Lower leg skin (tissue), 4 donors: Measurements from ENCODE around the gene TBCEL. TPM values are rescaled to one million over a fixed set of nuclear protein-coding genes. Genes with fewer than 3 reads are reported as not detected.
A peak's percentile ranks its signal among the peaks of the same experiment; 100 is the strongest.
"Not testable (repeated sequence)": the region's sequence is repeated elsewhere in the genome, so short reads cannot be mapped to it uniquely, and the experiment has no call there.

Source experiments
- DNase-seq, 2 donors: peaks; one replicate each; pipeline ENCODE4 v3.0.0-alpha.2; 2019; ENCODE audit warnings: low spot score in 2 of 2
- H3K4me3 ChIP-seq: fragments of 200-600 bp; sonication (generic); 2 replicates; pipeline ENCODE4 v1.5.1; 2017; ENCODE audit warnings: mild to moderate bottlenecking, low read depth; ENCODE audit not compliant: poor library complexity, severe bottlenecking
- CTCF ChIP-seq, 3 donors: fragments of 450-650 bp; IDR thresholded peaks; one replicate each; pipeline ENCODE4 v1.5.1; 2016; ENCODE audit warnings: antibody characterized with exemption in 3 of 3, mild to moderate bottlenecking in 3 of 3, moderate library complexity in 2 of 3
- POLR2A ChIP-seq, 2 donors: fragments of 450-650 bp; IDR thresholded peaks; one replicate each; pipeline ENCODE4 v1.6.1; 2016 to 2017; ENCODE audit warnings: antibody characterized with exemption in 2 of 2, mild to moderate bottlenecking in 1 of 2, moderate library complexity in 1 of 2
- WGBS, 2 donors: methylation state at CpG; one replicate each; pipeline ENCODE4 v1.1.5; 2018; 5-methylcytosine and 5-hydroxymethylcytosine counted together
- intact Hi-C: fragments of 100-400 bp; cut with DNase I; formaldehyde crosslinking; loops from one replicate; pipeline ENCODE4 v1.15.0; 2023; ENCODE audit warnings: low total_unique reads
- total RNA-seq, 4 donors: library from RNA; depleted of rRNA; stranded (reverse); fragments of >200 nt; gene quantifications; one replicate each; pipeline ENCODE4 v1.1.0, GENCODE V29; 2016

TBCEL gene
- total RNA-seq, 4 donors from 2014 or later = 6.4 to 11.2 (median 10.8) TPM

- TF ChIP-seq POLR2A (IDR thresholded peaks at IDR 0.05) (no peak), CTCF (IDR thresholded peaks at IDR 0.05) (no peak)
- intact Hi-C loops = no loop called here
- WGBS, 2 donors = 53 to 65% methylated on average over 7 of the region's 7 CpGs
Observed at GRCh38 chr11:121109916-121110586, 86.1 kb downstream of the TBCEL start.

DNA sequence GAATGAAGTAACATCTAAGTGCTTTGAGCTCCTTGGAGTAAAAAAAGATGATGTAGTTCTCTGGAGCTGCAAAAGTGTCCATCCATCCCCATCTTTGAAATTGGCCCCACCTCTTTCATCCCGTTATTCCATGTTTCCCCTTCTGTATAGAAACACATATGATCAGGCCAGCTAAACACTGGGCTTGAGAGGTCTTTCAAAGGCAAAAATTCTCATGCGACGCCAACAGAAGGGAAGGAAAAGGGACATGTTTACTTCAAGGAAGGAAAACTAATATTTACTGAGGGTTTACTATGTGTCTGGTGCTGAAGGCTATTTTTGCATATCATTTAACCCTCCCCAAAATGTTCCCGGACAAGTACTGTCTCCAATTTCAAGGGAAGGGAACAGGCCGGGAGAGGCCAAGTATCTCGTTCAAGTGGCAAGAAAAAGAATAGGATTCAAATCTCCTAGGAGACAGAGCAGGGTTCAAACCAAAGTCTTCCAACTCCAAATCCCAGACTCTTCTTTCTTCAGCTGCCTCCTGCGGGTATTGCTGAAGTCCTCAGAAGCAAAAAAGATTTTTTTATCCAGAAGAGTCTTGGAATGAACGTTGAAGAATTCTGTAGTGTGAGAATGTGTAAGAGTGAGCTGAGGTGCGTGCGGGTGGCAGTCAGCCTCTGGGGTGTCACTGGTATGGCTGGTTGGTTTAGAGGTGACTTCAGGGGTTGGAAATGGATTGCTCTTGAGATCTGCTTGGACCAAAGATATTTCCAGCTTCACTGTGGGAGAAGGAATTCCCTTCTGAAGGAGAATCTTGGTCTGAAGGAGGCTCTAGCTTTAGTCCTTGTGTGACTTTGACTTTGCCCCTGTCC is 87.2 kb downstream of the TBCEL start:
- DNase-seq = no peak
- WGBS, 2 donors = 78 to 88% methylated on average over 10 of the region's 10 CpGs
- TF ChIP-seq POLR2A (IDR thresholded peaks at IDR 0.05) = no peak
- no peak for TF ChIP-seq CTCF (IDR thresholded peaks at IDR 0.05)
- no peak overlapping the region for H3K4me3 ChIP-seq
- intact Hi-C loops = no loop called here

More at GRCh38 chr11:121109916-121110586, 86.1 kb downstream of the TBCEL start:
- H3K4me3 ChIP-seq = no peak overlapping the region
- DNase-seq = no peak

GRCh38 chr11:121112498-121113455 is 88.9 kb downstream of the TBCEL start:
- TF ChIP-seq POLR2A (IDR thresholded peaks at IDR 0.05) (no peak), CTCF (IDR thresholded peaks at IDR 0.05) (no peak)
- intact Hi-C loops = no loop called here
- no peak overlapping the region for H3K4me3 ChIP-seq
- 45 to 53% methylated on average over 32 of the region's 32 CpGs for WGBS, 2 donors
- peak in 1 of 2 donors; percentile 51 for DNase-seq

DNA sequence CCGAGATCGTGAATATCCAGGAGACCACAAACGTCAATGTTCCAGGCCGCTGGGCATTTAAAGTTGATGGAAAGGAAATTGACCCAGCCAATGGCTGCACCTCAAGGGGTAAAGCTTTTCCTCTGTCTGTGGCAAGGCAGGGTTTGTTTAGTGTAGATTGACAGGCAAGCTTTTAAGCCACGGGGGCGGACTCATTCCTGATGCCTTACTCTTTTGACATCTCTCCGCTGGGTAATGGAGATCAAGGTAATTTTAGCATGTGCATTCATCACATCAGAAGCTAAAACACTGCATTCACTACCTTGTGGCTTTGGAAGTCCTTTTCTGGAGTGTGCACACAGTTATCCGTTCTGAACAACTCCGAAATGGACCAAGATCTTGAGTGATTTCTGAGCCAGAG is 89.7 kb downstream of the TBCEL start:
- no peak for DNase-seq
- 82 to 86% methylated on average over 9 of the region's 9 CpGs for WGBS, 2 donors

GRCh38 chr11:121115024-121115423 is 91.1 kb downstream of the TBCEL start:
- intact Hi-C loops, H3K4me3 ChIP-seq, DNase-seq: not testable (repeated sequence)
- 94 to 100% methylated on average over 1 of the region's 1 CpG for WGBS, 2 donors

More for the DNA sequence above, 89.7 kb downstream of the TBCEL start:
- TF ChIP-seq CTCF (IDR thresholded peaks at IDR 0.05) = no peak
- TF ChIP-seq POLR2A (IDR thresholded peaks at IDR 0.05) = no peak
- H3K4me3 ChIP-seq = no peak overlapping the region
- intact Hi-C loops = no loop called here
